PC-3 (cell line): Measurements from ENCODE around the gene FASN. TPM values are rescaled to one million over a fixed set of nuclear protein-coding genes. Genes with fewer than 3 reads are reported as not detected.

Source experiments
- ATAC-seq: fragments of 200-7000 bp; cut with Tn5 transposase; 2 replicates; pipeline ENCODE4 v1.9.1; 2020; ENCODE audit warnings: mild to moderate bottlenecking, moderate library complexity
- BruUV-seq: library from RNA; stranded (reverse); fragments of 400-500 nt; replicated peaks from 2 replicates; lab custom pipeline; 2021; lab: Mats Ljungman, UMichigan
- CTCF ChIA-PET: fragments of 300-600 bp; sonication (Branson Sonifier 250); formaldehyde crosslinking; loops from one replicate; lab custom pipeline; 2022; ENCODE audit warnings: antibody characterized with exemption; lab: Charles Lee
- POLR2A ChIA-PET: fragments of 300-600 bp; sonication (Branson Sonifier 250); formaldehyde crosslinking; loops from one replicate; lab custom pipeline; 2022; ENCODE audit warnings: antibody characterized with exemption; ENCODE audit not compliant: unreplicated experiment; lab: Charles Lee
- DNase-seq: peaks from one replicate; pipeline ENCODE4 v3.0.0-alpha.2; 2015
- H2AFZ ChIP-seq: fragments of 300-600 bp; sonication (generic); 2 replicates; pipeline ENCODE4 v1.6.0; 2016; ENCODE audit warnings: antibody characterized with exemption, low read length
- H3F3A ChIP-seq: fragments of 300-600 bp; sonication (generic); one replicate; pipeline ENCODE4 v1.6.0; 2017; ENCODE audit warnings: antibody characterized with exemption, low read length, control low read depth, mild to moderate bottlenecking; ENCODE audit not compliant: unreplicated experiment
- H3K27ac ChIP-seq: fragments of 300-600 bp; sonication (generic); 2 replicates; pipeline ENCODE4 v1.5.1; 2016; ENCODE audit warnings: mild to moderate bottlenecking, low read length
- H3K27me3 ChIP-seq: fragments of 300-600 bp; sonication (generic); 2 replicates; pipeline ENCODE4 v1.6.1; 2016; ENCODE audit warnings: low read length, mixed read lengths
- H3K36me3 ChIP-seq: fragments of 300-600 bp; sonication (generic); 2 replicates; pipeline ENCODE4 v1.6.1; 2016; ENCODE audit warnings: low read depth, mixed run types, low read length, mixed read lengths
- H3K4me1 ChIP-seq: fragments of 300-600 bp; sonication (generic); 2 replicates; pipeline ENCODE4 v1.5.1; 2016; ENCODE audit warnings: low read length; ENCODE audit not compliant: insufficient read depth
- H3K4me2 ChIP-seq: fragments of 300-600 bp; sonication (generic); 2 replicates; pipeline ENCODE4 v1.6.0; 2016; ENCODE audit warnings: low read length
- H3K4me3 ChIP-seq: fragments of 300-600 bp; sonication (generic); 2 replicates; pipeline ENCODE4 v1.5.1; 2016; ENCODE audit warnings: mild to moderate bottlenecking, low read length, mixed read lengths
- H3K79me2 ChIP-seq: fragments of 300-600 bp; sonication (generic); 2 replicates; pipeline ENCODE4 v1.6.1; 2017; ENCODE audit warnings: low read length, mixed read lengths
- H3K9ac ChIP-seq: fragments of 300-600 bp; sonication (generic); 2 replicates; pipeline ENCODE4 v1.6.0; 2016; ENCODE audit warnings: mild to moderate bottlenecking, low read length
- H3K9me2 ChIP-seq: fragments of 300-600 bp; sonication (generic); replicated peaks from 2 replicates; pipeline ENCODE4 v1.6.1; 2016; ENCODE audit warnings: mixed run types, low read length, mixed read lengths
- H3K9me3 ChIP-seq: fragments of 300-600 bp; sonication (generic); 2 replicates; pipeline ENCODE4 v1.6.1; 2016; ENCODE audit warnings: low read length, mixed read lengths
- H4K20me1 ChIP-seq: fragments of 300-600 bp; sonication (generic); 2 replicates; pipeline ENCODE4 v1.6.1; 2016; ENCODE audit warnings: low read length, mixed read lengths
- CTCF ChIP-seq: fragments of 300-600 bp; sonication (generic); conservative IDR thresholded peaks from 2 replicates; pipeline ENCODE4 v1.5.1; 2017; ENCODE audit warnings: antibody characterized with exemption, low read depth, mild to moderate bottlenecking, low read length
- EZH2 ChIP-seq: fragments of 300-600 bp; sonication (generic); IDR thresholded peaks from one replicate; pipeline ENCODE4 v1.6.1; 2017; ENCODE audit warnings: antibody characterized with exemption, mild to moderate bottlenecking, low read length; ENCODE audit not compliant: unreplicated experiment
- EZH2phosphoT487 ChIP-seq: fragments of 300-600 bp; sonication (generic); IDR thresholded peaks from 2 replicates; pipeline ENCODE4 v1.6.1; 2018; ENCODE audit warnings: mild to moderate bottlenecking, antibody characterized with exemption, low read length, borderline replicate concordance
- intact Hi-C: fragments of 100-400 bp; cut with micrococcal nuclease; formaldehyde crosslinking; loops from 2 replicates; pipeline ENCODE4 v1.9.0; 2023
- total RNA-seq: library from RNA; depleted of rRNA; stranded (reverse); fragments of >200 nt; gene quantifications from 2 replicates; pipeline ENCODE4 v1.2.3, GENCODE V29; 2014

FASN gene
- total RNA-seq, 1 experiment from 2014 or later: 269 TPM

DNA sequence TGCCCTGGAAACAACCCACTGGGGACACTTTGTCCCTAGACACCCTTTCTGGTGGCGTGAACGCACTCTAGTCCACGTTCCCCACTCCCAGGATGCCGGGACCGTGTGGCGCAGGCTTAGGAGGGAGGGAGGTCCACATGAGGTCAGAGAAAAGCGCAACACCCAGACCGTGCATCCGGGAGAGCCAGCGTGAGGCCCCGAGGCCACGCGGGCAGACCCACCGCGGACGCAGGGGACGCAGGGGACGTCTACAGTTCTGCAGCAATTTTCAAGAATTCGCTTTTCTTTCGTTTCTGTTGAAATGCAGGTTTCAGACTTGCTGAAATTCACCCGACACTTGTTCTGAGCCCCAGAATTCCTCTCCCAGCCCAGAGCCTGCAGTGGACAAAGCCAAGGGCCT lies 51.1 kb downstream of the FASN start:
- no peaks in the 10 kb centered on the region; the same call in 1 of the 2 replicates for H3K4me1 ChIP-seq
- no peaks in the 10 kb centered on the region for H3K27me3 ChIP-seq
- H3K4me2 ChIP-seq: no peak overlapping the region
- no TSS peak for BruUV-seq
- POLR2A ChIA-PET: no interaction called here
- H3K4me3 ChIP-seq: no peak overlapping the region
- no peaks in the 10 kb centered on the region for H3F3A ChIP-seq
- peaks cover 8% of the 10 kb centered on the region for H3K79me2 ChIP-seq
- ATAC-seq (no peak), DNase-seq (no peak)
- TF ChIP-seq EZH2phosphoT487 (no peak), CTCF (no peak), EZH2 (no peak)
- intact Hi-C loops: no loop called here
- CTCF ChIA-PET: no interaction called here
- H2AFZ ChIP-seq: no peak overlapping the region
- H3K9me3 ChIP-seq: no peaks in the 10 kb centered on the region
- no peak overlapping the region for H3K9ac ChIP-seq
- H3K27ac ChIP-seq: no peak overlapping the region
- no peaks in the 10 kb centered on the region for H4K20me1 ChIP-seq
- no peaks in the 10 kb centered on the region for H3K9me2 ChIP-seq
- no peaks in the 10 kb centered on the region; the same call in 1 of the 2 replicates for H3K36me3 ChIP-seq

DNA sequence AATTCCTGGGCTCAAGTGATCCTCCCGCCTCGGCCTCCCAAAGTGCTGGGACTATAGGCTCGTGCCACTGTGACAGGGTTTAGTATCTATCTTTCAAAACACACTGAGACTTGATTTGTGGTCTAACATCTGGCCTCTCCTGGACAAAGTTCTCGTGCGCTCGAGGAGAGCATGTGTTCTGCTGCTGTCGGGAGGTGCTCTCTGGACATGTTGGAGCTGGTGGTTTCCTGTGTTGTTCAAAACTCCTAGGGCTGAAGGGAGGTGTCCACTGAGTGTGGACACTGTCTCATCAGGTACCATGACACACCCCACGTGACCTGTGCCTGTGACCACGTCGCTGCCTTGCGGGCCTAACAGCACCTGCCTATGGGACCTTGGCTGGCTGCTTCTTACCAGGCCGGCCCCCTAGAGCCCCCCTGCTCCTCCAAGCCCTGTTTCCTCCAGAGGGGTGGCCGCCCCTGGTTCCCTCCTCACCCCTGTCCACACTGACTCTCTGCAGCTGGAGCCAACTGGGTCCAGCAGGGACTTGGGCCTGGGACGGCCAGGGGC lies 52.0 kb downstream of the FASN start:
- Histone ChIP-seq H3K27ac (no peak overlapping the region), H2AFZ (no peak overlapping the region), H3K4me2 (no peak overlapping the region), H3K9ac (no peak overlapping the region), H3K4me3 (no peak overlapping the region), H3K9me3 (no peaks in the 10 kb centered on the region), H3K36me3 (no peaks in the 10 kb centered on the region; the same call in 1 of the 2 replicates), H3K9me2 (no peaks in the 10 kb centered on the region), H4K20me1 (no peaks in the 10 kb centered on the region), H3K27me3 (no peaks in the 10 kb centered on the region), H3F3A (no peaks in the 10 kb centered on the region), H3K79me2 (peaks cover 6% of the 10 kb centered on the region), H3K4me1 (no peaks in the 10 kb centered on the region; the same call in 1 of the 2 replicates)
- POLR2A ChIA-PET: interaction anchor here (0.6 kb wide), 1 partner anchor 24 kb away, joined by 3 read pairs; the partner anchor contains the start of gene CENPX
- CTCF ChIA-PET: no interaction called here
- intact Hi-C loops: no loop called here
- no TSS peak for BruUV-seq
- ATAC-seq: no peak; the same call in 1 of the 2 replicates
- DNase-seq: no peak
- no peak for TF ChIP-seq EZH2phosphoT487
- no peak for TF ChIP-seq CTCF
- TF ChIP-seq EZH2: no peak

DNA sequence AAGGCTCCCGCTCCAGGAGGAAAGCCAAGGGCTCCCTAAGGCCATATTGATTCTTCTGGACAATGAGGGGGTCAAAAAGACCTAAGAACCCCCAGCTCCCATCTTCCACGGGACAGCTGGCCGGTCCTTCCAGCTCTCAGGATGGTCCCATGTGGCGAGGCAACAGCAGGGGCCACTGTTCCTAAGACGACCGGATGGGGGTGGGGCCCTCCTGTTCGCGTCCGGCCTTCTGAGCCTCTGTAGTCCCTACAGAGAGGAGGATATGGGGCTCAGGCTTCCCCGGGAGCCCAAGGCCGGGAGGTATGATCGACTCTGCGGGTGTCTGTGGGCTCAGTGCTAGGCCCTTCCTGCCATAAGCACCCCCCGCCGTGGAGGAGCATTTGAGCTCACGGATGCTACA lies 54.5 kb downstream of the FASN start:
- Histone ChIP-seq H3K4me1 (no peaks in the 10 kb centered on the region), H3K27me3 (no peaks in the 10 kb centered on the region), H2AFZ (no peak overlapping the region), H3F3A (no peaks in the 10 kb centered on the region), H3K9me2 (no peaks in the 10 kb centered on the region), H3K79me2 (no peaks in the 10 kb centered on the region), H3K9me3 (no peaks in the 10 kb centered on the region), H3K9ac (no peak overlapping the region), H4K20me1 (no peaks in the 10 kb centered on the region), H3K4me3 (no peak overlapping the region), H3K27ac (no peak overlapping the region), H3K36me3 (no peaks in the 10 kb centered on the region; the same call in 1 of the 2 replicates), H3K4me2 (no peak overlapping the region)
- TF ChIP-seq EZH2phosphoT487: no peak
- TF ChIP-seq CTCF: no peak
- TF ChIP-seq EZH2: no peak
- DNase-seq: no peak
- intact Hi-C loops: no loop called here
- ChIA-PET POLR2A (no interaction called here), CTCF (no interaction called here)
- ATAC-seq: no peak
- BruUV-seq: no TSS peak
